Measurements from ENCODE around the gene SEMA4C.
A peak's percentile ranks its signal among the peaks of the same experiment; 100 is the strongest.

DNA sequence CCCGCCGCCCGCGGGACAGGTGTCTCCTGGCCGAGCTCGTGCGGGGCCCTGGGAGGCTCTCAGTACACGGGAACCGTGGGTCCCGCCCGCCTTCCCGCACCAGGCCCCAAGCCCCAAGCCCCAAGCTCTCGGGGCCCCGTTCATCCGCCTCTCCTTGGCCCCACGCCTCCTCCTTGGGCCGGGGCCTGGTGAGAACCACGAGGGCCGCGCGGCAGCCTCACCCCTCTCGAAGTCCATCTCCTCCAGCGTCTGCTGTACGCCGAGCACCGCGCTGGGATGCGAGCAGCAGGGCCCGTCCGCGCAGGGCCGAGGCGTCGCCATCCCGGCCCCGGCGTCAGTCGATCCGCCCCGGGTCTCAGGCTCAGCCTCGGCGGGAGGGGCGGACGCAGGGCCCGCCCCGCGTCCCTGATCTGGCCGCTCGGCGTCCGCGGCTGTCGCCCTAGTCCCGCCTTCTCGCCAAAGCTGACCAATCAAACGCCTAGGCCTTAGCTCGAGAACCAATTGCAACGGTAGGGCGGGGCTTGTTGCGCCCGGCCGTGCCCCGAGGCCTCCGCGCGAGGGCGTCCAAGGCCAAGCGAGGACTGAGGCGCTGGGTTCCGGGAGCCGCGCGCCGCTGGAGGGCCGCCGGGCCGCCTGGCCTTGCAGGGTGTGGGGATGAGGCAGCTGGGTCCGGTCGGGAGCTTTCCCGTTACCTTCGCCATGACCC lies 12.1 kb downstream of the SEMA4C start, which contains the start of gene ANKRD39:
- peak; percentile 99 for TF ChIP-seq POLR2A (IDR thresholded peaks at IDR 0.05; ENCODE audit: low read length)
- no peak for TF ChIP-seq MAFK (IDR thresholded peaks at IDR 0.05; ENCODE audit: partially characterized antibody)
- TF ChIP-seq RFX5 (IDR thresholded peaks at IDR 0.05), result no peak
- TF ChIP-seq, protein P1, sequence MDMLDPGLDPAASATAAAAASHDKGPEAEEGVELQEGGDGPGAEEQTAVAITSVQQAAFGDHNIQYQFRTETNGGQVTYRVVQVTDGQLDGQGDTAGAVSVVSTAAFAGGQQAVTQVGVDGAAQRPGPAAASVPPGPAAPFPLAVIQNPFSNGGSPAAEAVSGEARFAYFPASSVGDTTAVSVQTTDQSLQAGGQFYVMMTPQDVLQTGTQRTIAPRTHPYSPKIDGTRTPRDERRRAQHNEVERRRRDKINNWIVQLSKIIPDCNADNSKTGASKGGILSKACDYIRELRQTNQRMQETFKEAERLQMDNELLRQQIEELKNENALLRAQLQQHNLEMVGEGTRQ (IDR thresholded peaks at IDR 0.05), result no peak
- TF ChIP-seq, protein P2, sequence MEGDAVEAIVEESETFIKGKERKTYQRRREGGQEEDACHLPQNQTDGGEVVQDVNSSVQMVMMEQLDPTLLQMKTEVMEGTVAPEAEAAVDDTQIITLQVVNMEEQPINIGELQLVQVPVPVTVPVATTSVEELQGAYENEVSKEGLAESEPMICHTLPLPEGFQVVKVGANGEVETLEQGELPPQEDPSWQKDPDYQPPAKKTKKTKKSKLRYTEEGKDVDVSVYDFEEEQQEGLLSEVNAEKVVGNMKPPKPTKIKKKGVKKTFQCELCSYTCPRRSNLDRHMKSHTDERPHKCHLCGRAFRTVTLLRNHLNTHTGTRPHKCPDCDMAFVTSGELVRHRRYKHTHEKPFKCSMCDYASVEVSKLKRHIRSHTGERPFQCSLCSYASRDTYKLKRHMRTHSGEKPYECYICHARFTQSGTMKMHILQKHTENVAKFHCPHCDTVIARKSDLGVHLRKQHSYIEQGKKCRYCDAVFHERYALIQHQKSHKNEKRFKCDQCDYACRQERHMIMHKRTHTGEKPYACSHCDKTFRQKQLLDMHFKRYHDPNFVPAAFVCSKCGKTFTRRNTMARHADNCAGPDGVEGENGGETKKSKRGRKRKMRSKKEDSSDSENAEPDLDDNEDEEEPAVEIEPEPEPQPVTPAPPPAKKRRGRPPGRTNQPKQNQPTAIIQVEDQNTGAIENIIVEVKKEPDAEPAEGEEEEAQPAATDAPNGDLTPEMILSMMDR (IDR thresholded peaks at IDR 0.05), result peak; percentile 80
- no peak for TF ChIP-seq EP300 (IDR thresholded peaks at IDR 0.05)
- TF ChIP-seq MYC (IDR thresholded peaks at IDR 0.05; ENCODE audit: borderline replicate concordance, low read length), result no peak
- peak; percentile 88 for TF ChIP-seq SMC3 (IDR thresholded peaks at IDR 0.05)
- TF ChIP-seq, protein P3, sequence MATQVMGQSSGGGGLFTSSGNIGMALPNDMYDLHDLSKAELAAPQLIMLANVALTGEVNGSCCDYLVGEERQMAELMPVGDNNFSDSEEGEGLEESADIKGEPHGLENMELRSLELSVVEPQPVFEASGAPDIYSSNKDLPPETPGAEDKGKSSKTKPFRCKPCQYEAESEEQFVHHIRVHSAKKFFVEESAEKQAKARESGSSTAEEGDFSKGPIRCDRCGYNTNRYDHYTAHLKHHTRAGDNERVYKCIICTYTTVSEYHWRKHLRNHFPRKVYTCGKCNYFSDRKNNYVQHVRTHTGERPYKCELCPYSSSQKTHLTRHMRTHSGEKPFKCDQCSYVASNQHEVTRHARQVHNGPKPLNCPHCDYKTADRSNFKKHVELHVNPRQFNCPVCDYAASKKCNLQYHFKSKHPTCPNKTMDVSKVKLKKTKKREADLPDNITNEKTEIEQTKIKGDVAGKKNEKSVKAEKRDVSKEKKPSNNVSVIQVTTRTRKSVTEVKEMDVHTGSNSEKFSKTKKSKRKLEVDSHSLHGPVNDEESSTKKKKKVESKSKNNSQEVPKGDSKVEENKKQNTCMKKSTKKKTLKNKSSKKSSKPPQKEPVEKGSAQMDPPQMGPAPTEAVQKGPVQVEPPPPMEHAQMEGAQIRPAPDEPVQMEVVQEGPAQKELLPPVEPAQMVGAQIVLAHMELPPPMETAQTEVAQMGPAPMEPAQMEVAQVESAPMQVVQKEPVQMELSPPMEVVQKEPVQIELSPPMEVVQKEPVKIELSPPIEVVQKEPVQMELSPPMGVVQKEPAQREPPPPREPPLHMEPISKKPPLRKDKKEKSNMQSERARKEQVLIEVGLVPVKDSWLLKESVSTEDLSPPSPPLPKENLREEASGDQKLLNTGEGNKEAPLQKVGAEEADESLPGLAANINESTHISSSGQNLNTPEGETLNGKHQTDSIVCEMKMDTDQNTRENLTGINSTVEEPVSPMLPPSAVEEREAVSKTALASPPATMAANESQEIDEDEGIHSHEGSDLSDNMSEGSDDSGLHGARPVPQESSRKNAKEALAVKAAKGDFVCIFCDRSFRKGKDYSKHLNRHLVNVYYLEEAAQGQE (IDR thresholded peaks at IDR 0.05), result peak; percentile 30; the same call in 1 of the 2 replicates
- TF ChIP-seq, protein P4, sequence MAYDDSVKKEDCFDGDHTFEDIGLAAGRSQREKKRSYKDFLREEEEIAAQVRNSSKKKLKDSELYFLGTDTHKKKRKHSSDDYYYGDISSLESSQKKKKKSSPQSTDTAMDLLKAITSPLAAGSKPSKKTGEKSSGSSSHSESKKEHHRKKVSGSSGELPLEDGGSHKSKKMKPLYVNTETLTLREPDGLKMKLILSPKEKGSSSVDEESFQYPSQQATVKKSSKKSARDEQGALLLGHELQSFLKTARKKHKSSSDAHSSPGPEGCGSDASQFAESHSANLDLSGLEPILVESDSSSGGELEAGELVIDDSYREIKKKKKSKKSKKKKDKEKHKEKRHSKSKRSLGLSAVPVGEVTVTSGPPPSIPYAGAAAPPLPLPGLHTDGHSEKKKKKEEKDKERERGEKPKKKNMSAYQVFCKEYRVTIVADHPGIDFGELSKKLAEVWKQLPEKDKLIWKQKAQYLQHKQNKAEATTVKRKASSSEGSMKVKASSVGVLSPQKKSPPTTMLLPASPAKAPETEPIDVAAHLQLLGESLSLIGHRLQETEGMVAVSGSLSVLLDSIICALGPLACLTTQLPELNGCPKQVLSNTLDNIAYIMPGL (CRISPR knock-in tag; IDR thresholded peaks at IDR 0.05; ENCODE audit: borderline replicate concordance), result no peak
- TF ChIP-seq RCOR1 (IDR thresholded peaks at IDR 0.05; ENCODE audit: low read depth, low read length), result no peak
- TF ChIP-seq, protein P5, sequence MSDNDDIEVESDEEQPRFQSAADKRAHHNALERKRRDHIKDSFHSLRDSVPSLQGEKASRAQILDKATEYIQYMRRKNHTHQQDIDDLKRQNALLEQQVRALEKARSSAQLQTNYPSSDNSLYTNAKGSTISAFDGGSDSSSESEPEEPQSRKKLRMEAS (IDR thresholded peaks at IDR 0.05), result peak; percentile 52
